ENCODE data around the gene SPPL3. TPM values are rescaled to one million over a fixed set of nuclear protein-coding genes. Genes with fewer than 3 reads are reported as not detected.
"Not testable (repeated sequence)": the region's sequence is repeated elsewhere in the genome, so short reads cannot be mapped to it uniquely, and the experiment has no call there.

Gene SPPL3, protein sequence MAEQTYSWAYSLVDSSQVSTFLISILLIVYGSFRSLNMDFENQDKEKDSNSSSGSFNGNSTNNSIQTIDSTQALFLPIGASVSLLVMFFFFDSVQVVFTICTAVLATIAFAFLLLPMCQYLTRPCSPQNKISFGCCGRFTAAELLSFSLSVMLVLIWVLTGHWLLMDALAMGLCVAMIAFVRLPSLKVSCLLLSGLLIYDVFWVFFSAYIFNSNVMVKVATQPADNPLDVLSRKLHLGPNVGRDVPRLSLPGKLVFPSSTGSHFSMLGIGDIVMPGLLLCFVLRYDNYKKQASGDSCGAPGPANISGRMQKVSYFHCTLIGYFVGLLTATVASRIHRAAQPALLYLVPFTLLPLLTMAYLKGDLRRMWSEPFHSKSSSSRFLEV
- total RNA-seq: 20.4 TPM

DNA sequence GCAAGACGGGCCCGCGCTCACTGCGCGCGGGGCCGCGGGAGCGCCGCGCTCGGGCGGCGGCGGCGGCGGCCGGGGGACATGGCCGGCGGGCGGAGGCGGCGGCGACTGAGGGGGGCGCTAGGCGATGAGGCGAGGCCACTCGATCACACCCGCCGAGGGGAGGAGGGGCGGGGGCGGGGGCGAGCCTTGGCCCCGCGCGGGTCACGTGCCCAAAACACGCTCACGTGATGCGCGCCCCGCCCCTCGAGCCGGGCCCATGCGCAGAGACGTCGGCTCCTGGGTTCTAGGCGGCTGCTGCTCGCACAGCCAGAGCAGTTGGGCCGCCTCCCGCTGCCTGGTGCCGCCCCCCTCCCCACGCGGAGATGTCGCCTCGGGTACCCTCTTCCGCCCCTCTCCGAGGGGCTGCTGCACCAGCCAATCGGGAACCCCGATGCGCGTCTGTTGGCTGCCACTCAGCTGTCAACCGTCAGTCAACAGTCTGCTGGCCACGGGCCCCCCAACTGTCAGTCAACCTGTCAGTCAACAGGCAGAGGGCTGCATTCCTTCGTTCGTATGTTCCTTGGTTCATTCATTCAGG is at the start of gene SPPL3:
SPPL3 (minus strand) TSS at position 162 of the 577 bp plus-strand sequence. CDS start 491 bp downstream, outside the sequence.
- no peaks in the 10 kb centered on the region for H3K36me3 ChIP-seq

DNA sequence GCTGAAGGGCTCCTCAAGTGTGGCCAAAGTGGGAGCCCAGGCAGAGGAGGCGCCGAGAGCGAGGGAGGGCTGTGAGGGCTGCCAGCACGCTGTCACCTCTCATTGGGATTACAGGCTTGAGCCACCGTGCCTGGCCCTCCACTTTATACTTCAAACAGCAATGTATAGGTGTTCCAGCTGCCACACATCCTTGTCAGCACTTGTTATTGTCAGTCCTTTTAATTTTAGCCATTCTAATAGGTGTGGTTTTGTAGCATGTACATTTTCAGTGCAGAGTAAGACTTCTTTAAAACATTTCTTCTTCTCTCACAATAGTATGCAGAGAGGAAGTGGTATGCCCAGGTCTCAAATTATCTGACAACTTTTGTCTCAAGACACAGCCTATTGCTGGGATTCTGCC is 46.6 kb upstream of the SPPL3 start:
- TF ChIP-seq, protein P1, sequence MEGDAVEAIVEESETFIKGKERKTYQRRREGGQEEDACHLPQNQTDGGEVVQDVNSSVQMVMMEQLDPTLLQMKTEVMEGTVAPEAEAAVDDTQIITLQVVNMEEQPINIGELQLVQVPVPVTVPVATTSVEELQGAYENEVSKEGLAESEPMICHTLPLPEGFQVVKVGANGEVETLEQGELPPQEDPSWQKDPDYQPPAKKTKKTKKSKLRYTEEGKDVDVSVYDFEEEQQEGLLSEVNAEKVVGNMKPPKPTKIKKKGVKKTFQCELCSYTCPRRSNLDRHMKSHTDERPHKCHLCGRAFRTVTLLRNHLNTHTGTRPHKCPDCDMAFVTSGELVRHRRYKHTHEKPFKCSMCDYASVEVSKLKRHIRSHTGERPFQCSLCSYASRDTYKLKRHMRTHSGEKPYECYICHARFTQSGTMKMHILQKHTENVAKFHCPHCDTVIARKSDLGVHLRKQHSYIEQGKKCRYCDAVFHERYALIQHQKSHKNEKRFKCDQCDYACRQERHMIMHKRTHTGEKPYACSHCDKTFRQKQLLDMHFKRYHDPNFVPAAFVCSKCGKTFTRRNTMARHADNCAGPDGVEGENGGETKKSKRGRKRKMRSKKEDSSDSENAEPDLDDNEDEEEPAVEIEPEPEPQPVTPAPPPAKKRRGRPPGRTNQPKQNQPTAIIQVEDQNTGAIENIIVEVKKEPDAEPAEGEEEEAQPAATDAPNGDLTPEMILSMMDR (IDR thresholded peaks at IDR 0.05): no peak
- intact Hi-C loops (cut with DNase I): no loop called here
- DNase-seq (ENCODE audit: low spot score in 2 of 2): no peak
- H3K4me1 ChIP-seq: no peaks in the 10 kb centered on the region
- no peaks in the 10 kb centered on the region for H3K9me3 ChIP-seq
- H3K36me3 ChIP-seq: no peaks in the 10 kb centered on the region
- no peak overlapping the region for H3K4me3 ChIP-seq
- H3K27me3 ChIP-seq: no peaks in the 10 kb centered on the region
- H3K27ac ChIP-seq: no peak overlapping the region

More for the DNA sequence above, at the start of gene SPPL3:
- Histone ChIP-seq H3K9me3 (no peaks in the 10 kb centered on the region), H3K27ac (peak within 1 kb of the TSS; percentile 83 to 93), H3K4me3 (peak within 1 kb of the TSS; percentile 91 to 97), H3K4me1 (peaks cover 12 to 30% of the 10 kb centered on the region in 2 donors), H3K27me3 (no peaks in the 10 kb centered on the region)
- TF ChIP-seq, protein P1 (IDR thresholded peaks at IDR 0.05): no peak
- peak; percentile 62 to 94 for DNase-seq (ENCODE audit: low spot score in 2 of 2)
- intact Hi-C loops (cut with DNase I): loop anchor here (2.0 to 5.0 kb wide), 4 partner anchors 57 to 322 kb away; partner anchors contain the start of genes MLEC and POP5

DNA sequence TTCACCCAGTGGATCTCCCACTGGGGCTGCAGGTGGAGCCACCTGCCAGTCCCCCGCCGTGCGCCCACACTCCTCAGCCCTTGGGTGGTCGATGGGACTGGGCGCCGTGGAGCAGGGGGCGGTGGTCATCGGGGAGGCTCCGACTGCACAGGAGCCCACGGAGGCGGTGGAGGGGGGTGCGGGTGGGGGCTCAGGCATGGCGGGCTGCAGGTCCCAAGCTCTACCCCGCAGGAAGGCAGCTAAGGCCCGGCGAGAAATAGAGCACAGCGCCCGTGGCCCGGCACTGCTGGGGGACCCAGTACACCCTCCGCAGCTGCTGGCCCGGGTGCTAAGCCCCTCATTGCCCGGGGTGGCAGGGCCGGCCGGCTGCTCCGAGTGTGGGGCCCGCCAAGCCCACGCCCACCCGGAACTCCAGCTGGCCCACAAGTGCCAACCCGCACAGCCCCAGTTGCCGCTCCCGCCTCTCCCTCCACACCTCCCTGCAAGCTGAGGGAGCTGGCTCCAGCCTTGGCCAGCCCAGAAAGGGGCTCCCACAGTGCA is 46.2 kb upstream of the SPPL3 start:
- intact Hi-C loops (cut with DNase I); H3K4me3 ChIP-seq; H3K9me3 ChIP-seq; H3K27me3 ChIP-seq; H3K4me1 ChIP-seq; DNase-seq (ENCODE audit: low spot score in 2 of 2); H3K36me3 ChIP-seq; H3K27ac ChIP-seq: not testable (repeated sequence)

DNA sequence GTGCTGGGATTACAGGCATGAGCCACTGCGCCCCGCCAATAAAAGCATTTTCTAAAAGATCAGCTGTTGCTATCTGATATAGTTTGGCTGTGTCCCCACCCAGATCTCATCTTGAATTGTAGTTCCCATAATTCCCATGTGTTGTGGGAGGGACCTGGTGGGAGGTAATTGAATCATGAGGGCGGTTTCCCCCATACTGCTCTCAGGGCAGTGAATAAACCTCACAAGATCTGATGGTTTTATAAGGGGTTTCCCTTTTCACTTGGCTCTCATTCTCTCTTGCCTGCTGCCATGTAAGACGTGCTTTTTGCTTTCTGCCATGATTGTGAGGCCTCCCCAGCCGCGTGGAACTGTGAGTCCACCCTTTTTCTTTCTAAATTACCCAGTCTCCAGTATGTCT is 41.4 kb upstream of the SPPL3 start:
- H3K4me1 ChIP-seq; H3K4me3 ChIP-seq; H3K36me3 ChIP-seq; DNase-seq (ENCODE audit: low spot score in 2 of 2); H3K27me3 ChIP-seq; H3K27ac ChIP-seq; intact Hi-C loops (cut with DNase I); H3K9me3 ChIP-seq: not testable (repeated sequence)

DNA sequence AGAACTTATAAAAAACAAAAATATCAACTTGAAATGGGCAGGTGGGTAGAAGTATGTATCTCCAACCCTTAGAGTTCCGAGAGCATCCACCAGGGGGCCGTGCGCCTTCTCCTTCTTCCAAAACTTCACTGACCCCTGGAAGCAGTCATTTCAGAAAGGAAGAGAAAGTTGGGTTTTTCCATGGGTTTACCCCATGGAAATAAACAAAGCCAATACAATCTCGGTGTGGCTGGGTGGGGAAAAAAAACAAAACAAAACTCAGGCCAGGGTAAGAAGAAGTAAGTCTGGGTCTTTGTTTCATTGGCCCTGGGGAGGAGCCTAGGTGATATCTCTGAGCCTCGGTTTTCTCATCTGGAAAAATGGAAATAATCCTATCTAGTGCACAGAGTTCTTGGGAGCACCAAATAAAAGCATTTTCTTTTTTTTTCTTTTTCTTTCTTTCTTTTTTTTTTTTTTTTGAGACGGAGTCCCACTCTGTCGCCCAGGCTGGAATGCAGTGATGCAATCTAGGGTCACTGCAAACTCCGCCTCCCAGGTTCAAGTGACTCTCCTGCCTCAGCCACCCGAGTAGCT is 40.6 kb upstream of the SPPL3 start:
- intact Hi-C loops (cut with DNase I): no loop called here
- Histone ChIP-seq H3K36me3 (no peaks in the 10 kb centered on the region), H3K4me1 (no peaks in the 10 kb centered on the region), H3K27ac (no peak overlapping the region), H3K27me3 (no peaks in the 10 kb centered on the region), H3K9me3 (no peaks in the 10 kb centered on the region), H3K4me3 (no peak overlapping the region)
- peak in 1 of 2 donors; percentile 67 for DNase-seq (ENCODE audit: low spot score in 2 of 2)
- TF ChIP-seq, protein P1 (IDR thresholded peaks at IDR 0.05): peak; percentile 35 to 56 (median 43)

DNA sequence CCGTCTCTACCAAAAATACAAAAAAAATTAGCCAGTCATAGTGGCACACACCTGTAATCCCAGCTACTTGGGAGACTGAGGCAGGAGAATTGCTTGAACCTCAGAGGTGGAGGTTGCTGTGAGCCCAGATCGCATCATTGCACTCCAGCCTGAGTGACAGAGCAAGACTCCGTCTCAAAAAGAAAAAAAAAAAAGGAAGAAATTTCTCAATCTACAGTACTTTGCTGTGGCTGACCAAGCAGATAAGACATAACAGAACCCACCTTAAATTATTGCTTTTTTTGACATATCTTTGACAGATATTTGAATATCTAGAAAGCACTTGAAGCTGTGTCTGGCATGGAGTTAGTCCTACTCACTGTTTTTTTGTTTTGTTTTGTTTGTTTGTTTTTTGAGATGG is 39.3 kb upstream of the SPPL3 start:
- H3K4me3 ChIP-seq: no peak overlapping the region
- H3K4me1 ChIP-seq: no peaks in the 10 kb centered on the region
- no peak for DNase-seq (ENCODE audit: low spot score in 2 of 2)
- intact Hi-C loops (cut with DNase I): no loop called here
- no peaks in the 10 kb centered on the region for H3K9me3 ChIP-seq
- no peaks in the 10 kb centered on the region for H3K27me3 ChIP-seq
- H3K27ac ChIP-seq: no peak overlapping the region
- TF ChIP-seq, protein P1 (IDR thresholded peaks at IDR 0.05): no peak
- no peaks in the 10 kb centered on the region for H3K36me3 ChIP-seq

Measured in ascending aorta (tissue), 2 donors.